GM12878 (cell line): ENCODE results near the gene PHKB. TPM values are rescaled to one million over a fixed set of nuclear protein-coding genes. Genes with fewer than 3 reads are reported as not detected.

Experiments
- ATAC-seq: fragments of 200-7000 bp; cut with Tn5 transposase; 3 replicates; pipeline ENCODE4 v1.9.1; 2020; ENCODE audit warnings: mild to moderate bottlenecking, moderate library complexity
- BruUV-seq: library from RNA; stranded (reverse); fragments of 400-500 nt; replicated peaks from 2 replicates; lab custom pipeline; 2021; lab: Mats Ljungman, UMichigan
- CTCF ChIA-PET: fragments of 300-600 bp; sonication (Branson Sonifier 250); formaldehyde crosslinking; extraction: SDS; loops from one replicate; lab custom pipeline; 2021; ENCODE audit warnings: inconsistent platforms; lab: Yijun Ruan, JAX
- POLR2A ChIA-PET: fragments of 350-600 bp; formaldehyde crosslinking; extraction: SDS; loops from one replicate; lab custom pipeline; 2021; ENCODE audit warnings: inconsistent platforms; lab: Charles Lee
- RAD21 ChIA-PET: fragments of 300-600 bp; sonication (Branson Sonifier 250); formaldehyde crosslinking; loops from one replicate; lab custom pipeline; 2023; ENCODE audit warnings: antibody characterized with exemption; ENCODE audit not compliant: unreplicated experiment; lab: Charles Lee
- SMC1A ChIA-PET: fragments of 300-600 bp; sonication (Branson Sonifier 250); formaldehyde crosslinking; loops from one replicate; lab custom pipeline; 2023; ENCODE audit not compliant: unreplicated experiment, uncharacterized antibody; lab: Charles Lee
- DNase-seq: peaks from one replicate; pipeline ENCODE4 v3.0.0-alpha.2; 2011; ENCODE audit warnings: low read depth, low spot score
- FAIRE-seq: peaks from 3 replicates; lab custom pipeline; 2011; peaks lifted over from hg19 to GRCh38; lab: Jason Lieb, UNC
- H2AFZ ChIP-seq: 2 replicates; pipeline ENCODE4 v1.6.0; 2011; ENCODE audit warnings: low read depth, low read length, control low read depth; ENCODE audit not compliant: control insufficient read depth
- H3K27ac ChIP-seq: 2 replicates; pipeline ENCODE4 v1.5.1; 2011; ENCODE audit warnings: control low read depth; ENCODE audit not compliant: control insufficient read depth, insufficient read depth
- H3K27me3 ChIP-seq, 2 experiments: replicated peaks in 1 of 2; 2 replicates each; pipeline versions ENCODE4 v1.6.0 to v1.6.1; 2011; ENCODE audit warnings: low read length in 1 of 2; ENCODE audit not compliant: control insufficient read depth in 2 of 2, insufficient read depth in 2 of 2
- H3K36me3 ChIP-seq, 2 experiments: 2 replicates each; pipeline ENCODE4 v1.5.1; 2011; ENCODE audit warnings: low read length in 1 of 2; ENCODE audit not compliant: control insufficient read depth in 2 of 2, insufficient read depth in 2 of 2
- H3K4me1 ChIP-seq: 2 replicates; pipeline ENCODE4 v1.6.1; 2011; ENCODE audit warnings: mild to moderate bottlenecking, low read length, moderate library complexity, mixed read lengths; ENCODE audit not compliant: control insufficient read depth, insufficient read depth
- H3K4me2 ChIP-seq: 2 replicates; pipeline ENCODE4 v1.6.0; 2011; ENCODE audit warnings: control low read depth; ENCODE audit not compliant: control insufficient read depth, insufficient read depth
- H3K4me3 ChIP-seq: fragments of 200-600 bp; sonication (generic); 2 replicates; pipeline ENCODE4 v1.5.1; 2016
- H3K79me2 ChIP-seq: 2 replicates; pipeline ENCODE4 v1.6.0; 2011; ENCODE audit warnings: low read length; ENCODE audit not compliant: control insufficient read depth, insufficient read depth
- H3K9ac ChIP-seq: 2 replicates; pipeline ENCODE4 v1.8.0; 2011; ENCODE audit warnings: low read length, control low read depth, mixed read lengths; ENCODE audit not compliant: control insufficient read depth, insufficient read depth
- H3K9me3 ChIP-seq: replicated peaks from 3 replicates; pipeline ENCODE4 v1.5.1; 2011; ENCODE audit warnings: mild to moderate bottlenecking, low read length; ENCODE audit not compliant: control insufficient read depth, insufficient read depth
- H4K20me1 ChIP-seq: 2 replicates; pipeline ENCODE4 v1.6.0; 2011; ENCODE audit not compliant: control insufficient read depth, insufficient read depth
- BHLHE40 ChIP-seq, 2 experiments: fragments of 450-650 bp in 1 of 2; IDR thresholded peaks; 2 replicates each; pipeline ENCODE4 v1.6.1; 2011 to 2017; ENCODE audit warnings: low read depth in 2 of 2, borderline replicate concordance in 1 of 2, improper control_type of control experiment in 1 of 2, low read length in 1 of 2, mild to moderate bottlenecking in 1 of 2
- EED ChIP-seq: sonication (generic); IDR thresholded peaks from 2 replicates; pipeline ENCODE4 v1.6.1; 2016; ENCODE audit warnings: antibody characterized with exemption, low read depth
- NBN ChIP-seq: fragments of 450-650 bp; IDR thresholded peaks from 2 replicates; pipeline ENCODE4 v1.6.1; 2016
- PML ChIP-seq: IDR thresholded peaks from 2 replicates; pipeline ENCODE4 v1.6.1; 2012; ENCODE audit warnings: low read length, inconsistent platforms
- RAD51 ChIP-seq: fragments of 450-650 bp; IDR thresholded peaks from 2 replicates; pipeline ENCODE4 v1.6.1; 2016; ENCODE audit warnings: moderate library complexity, mild to moderate bottlenecking, inconsistent platforms
- RB1 ChIP-seq: fragments of 450-650 bp; formaldehyde crosslinking; IDR thresholded peaks from 2 replicates; pipeline ENCODE4 v1.6.1; 2017; ENCODE audit warnings: mild to moderate bottlenecking, borderline replicate concordance
- SPI1 ChIP-seq: IDR thresholded peaks from 2 replicates; pipeline ENCODE4 v1.6.1; 2011; ENCODE audit warnings: low read depth, mild to moderate bottlenecking, low read length, moderate library complexity, borderline replicate concordance; ENCODE audit not compliant: insufficient read depth
- ZNF207 ChIP-seq: fragments of 450-650 bp; IDR thresholded peaks from 2 replicates; pipeline ENCODE4 v1.6.1; 2014; ENCODE audit warnings: antibody characterized with exemption, mild to moderate bottlenecking, borderline replicate concordance
- WGBS: methylation state at CpG from one replicate; pipeline ENCODE4 v1.1.6; 2016; ENCODE audit warnings: low lambda C conversion rate; ENCODE audit not compliant: insufficient replicate concordance, insufficient coverage; ENCODE audit errors: missing lambda C conversion rate; 5-methylcytosine and 5-hydroxymethylcytosine counted together
- in situ Hi-C: fragments of 300-500 bp; cut with MboI; formaldehyde crosslinking; loops from 9 replicates; pipeline ENCODE4 v1.14.3; 2018; ENCODE audit warnings: mixed read lengths
- intact Hi-C: fragments of 100-400 bp; cut with micrococcal nuclease; formaldehyde crosslinking; loops from one replicate; pipeline ENCODE4 v1.14.2; 2022; ENCODE audit not compliant: unreplicated experiment
- polyA plus RNA-seq, 11 experiments: library from polyadenylated mRNA; depleted of rRNA in 4 of 11; unstranded in 6 of 11; stranded (reverse) in 5 of 11; fragments of >200 nt; fragmentation: Nextera tagmentation in 4 of 11; fragmentation: Illumina TruSeq in 1 of 11; extraction: Ambion mirVana in 4 of 11; extraction: Trizol in 1 of 11; gene quantifications; 1 replicate in 1 of 11; 2 replicates in 10 of 11; pipeline versions ENCODE4 v1.2.1 to v1.2.3, GENCODE V29; 2011 to 2016; ENCODE audit warnings: inconsistent platforms in 2 of 11, missing spikeins in 2 of 11, low read depth in 1 of 11
- total RNA-seq, 4 experiments: library from RNA; depleted of rRNA in 3 of 4; stranded (reverse); fragments of >200 nt in 3 of 4; fragmentation: Illumina TruSeq in 1 of 4; extraction: Trizol in 1 of 4; gene quantifications; 2 replicates each; pipeline versions ENCODE4 v1.2.1 to v1.2.3, GENCODE V29; 2013 to 2021
- TF ChIP-seq, protein P1 (sequence below): fragments of 450-650 bp; IDR thresholded peaks from 2 replicates; pipeline ENCODE4 v1.6.1; 2017; ENCODE audit warnings: mild to moderate bottlenecking, moderate library complexity
- TF ChIP-seq, protein P2 (sequence below): fragments of 450-650 bp; IDR thresholded peaks from 2 replicates; pipeline ENCODE4 v1.6.1; 2017; ENCODE audit warnings: mild to moderate bottlenecking
- TF ChIP-seq, protein P3 (sequence below): fragments of 150-350 bp; IDR thresholded peaks from 2 replicates; pipeline ENCODE4 v1.6.1; 2016; ENCODE audit warnings: low read depth, low read length

PHKB gene
- total and polyA plus RNA-seq, 10 of the 15 experiments (the other 5 are each of a cell fraction or from before 2014, with no cell fraction given): 14.2 to 65.6 (median 37.0) TPM

DNA sequence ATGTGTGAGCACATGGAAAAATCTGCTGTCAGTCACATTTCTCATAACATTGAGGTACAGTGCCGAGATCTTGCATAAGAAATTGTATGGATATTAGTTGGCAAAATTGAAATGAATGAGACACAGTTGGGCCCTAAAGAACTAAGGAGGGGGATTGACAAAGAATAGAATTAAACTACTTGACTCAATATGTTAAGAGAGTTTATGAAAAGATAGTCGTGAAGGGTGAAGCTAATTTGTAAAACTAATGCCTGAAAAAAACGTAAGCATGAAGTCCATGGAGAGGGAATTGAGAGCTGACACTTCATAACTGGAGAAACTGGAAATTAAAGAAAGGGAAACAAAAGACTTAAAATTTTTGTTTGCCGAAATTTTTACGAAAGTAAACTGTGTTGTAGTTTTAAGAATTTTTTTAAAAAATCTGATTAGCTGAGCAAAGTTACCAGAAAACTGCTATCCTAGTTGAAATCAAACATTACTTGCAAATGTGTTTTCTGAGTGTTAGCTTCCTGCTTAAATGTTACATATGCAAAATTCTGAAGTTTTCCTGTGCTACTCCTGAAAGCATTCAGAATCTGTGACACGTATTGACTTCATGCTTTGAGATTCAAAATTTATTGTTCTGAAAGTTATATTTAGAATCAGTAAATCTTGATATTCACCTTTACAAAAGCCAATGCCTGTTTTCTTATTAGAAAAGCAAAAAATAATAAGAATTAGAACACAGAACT, 239.9 kb downstream of the PHKB start:
- no peak for DNase-seq
- Histone ChIP-seq H4K20me1 (no peaks in the 10 kb centered on the region), H3K36me3 (peaks cover 2 to 10% of the 10 kb centered on the region in 2 experiments), H2AFZ (no peak overlapping the region), H3K4me1 (no peaks in the 10 kb centered on the region), H3K4me2 (no peak overlapping the region), H3K79me2 (no peaks in the 10 kb centered on the region), H3K4me3 (no peak overlapping the region), H3K9me3 (no peaks in the 10 kb centered on the region), H3K9ac (no peak overlapping the region), H3K27ac (no peak overlapping the region), H3K27me3 (no peaks in the 10 kb centered on the region)
- no peak for ATAC-seq
- ChIA-PET SMC1A (interaction anchor here (1.0 to 1.6 kb wide), 3 partner anchors 9 to 245 kb away, joined by 3 to 4 read pairs (median 4); no protein-coding TSS in a partner anchor), POLR2A (interaction anchor here (0.7 kb wide), 1 partner anchor 400 kb away, joined by 3 read pairs; no protein-coding TSS in a partner anchor), RAD21 (no interaction called here), CTCF (interaction anchor here (1.0 kb wide), 1 partner anchor 9 kb away, joined by 4 read pairs; no protein-coding TSS in a partner anchor)
- FAIRE-seq: no peak
- 77% methylated on average over 6 of the region's 6 CpGs for WGBS
- in situ Hi-C loops (no loop called here), intact Hi-C loops (no loop called here)
- no TSS peak for BruUV-seq
- TF ChIP-seq PML (no peak), EED (no peak), BHLHE40 (IDR thresholded peaks at IDR 0.05; ENCODE audit: borderline replicate concordance in 1 of 2, low read depth in 2 of 2, low read length in 1 of 2) (no peak), NBN (no peak), SPI1 (no peak), RAD51 (no peak), RB1 (no peak), ZNF207 (no peak)
- TF ChIP-seq, protein P1, sequence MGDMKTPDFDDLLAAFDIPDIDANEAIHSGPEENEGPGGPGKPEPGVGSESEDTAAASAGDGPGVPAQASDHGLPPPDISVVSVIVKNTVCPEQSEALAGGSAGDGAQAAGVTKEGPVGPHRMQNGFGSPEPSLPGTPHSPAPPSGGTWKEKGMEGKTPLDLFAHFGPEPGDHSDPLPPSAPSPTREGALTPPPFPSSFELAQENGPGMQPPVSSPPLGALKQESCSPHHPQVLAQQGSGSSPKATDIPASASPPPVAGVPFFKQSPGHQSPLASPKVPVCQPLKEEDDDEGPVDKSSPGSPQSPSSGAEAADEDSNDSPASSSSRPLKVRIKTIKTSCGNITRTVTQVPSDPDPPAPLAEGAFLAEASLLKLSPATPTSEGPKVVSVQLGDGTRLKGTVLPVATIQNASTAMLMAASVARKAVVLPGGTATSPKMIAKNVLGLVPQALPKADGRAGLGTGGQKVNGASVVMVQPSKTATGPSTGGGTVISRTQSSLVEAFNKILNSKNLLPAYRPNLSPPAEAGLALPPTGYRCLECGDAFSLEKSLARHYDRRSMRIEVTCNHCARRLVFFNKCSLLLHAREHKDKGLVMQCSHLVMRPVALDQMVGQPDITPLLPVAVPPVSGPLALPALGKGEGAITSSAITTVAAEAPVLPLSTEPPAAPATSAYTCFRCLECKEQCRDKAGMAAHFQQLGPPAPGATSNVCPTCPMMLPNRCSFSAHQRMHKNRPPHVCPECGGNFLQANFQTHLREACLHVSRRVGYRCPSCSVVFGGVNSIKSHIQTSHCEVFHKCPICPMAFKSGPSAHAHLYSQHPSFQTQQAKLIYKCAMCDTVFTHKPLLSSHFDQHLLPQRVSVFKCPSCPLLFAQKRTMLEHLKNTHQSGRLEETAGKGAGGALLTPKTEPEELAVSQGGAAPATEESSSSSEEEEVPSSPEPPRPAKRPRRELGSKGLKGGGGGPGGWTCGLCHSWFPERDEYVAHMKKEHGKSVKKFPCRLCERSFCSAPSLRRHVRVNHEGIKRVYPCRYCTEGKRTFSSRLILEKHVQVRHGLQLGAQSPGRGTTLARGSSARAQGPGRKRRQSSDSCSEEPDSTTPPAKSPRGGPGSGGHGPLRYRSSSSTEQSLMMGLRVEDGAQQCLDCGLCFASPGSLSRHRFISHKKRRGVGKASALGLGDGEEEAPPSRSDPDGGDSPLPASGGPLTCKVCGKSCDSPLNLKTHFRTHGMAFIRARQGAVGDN: no peak
- TF ChIP-seq, protein P2, sequence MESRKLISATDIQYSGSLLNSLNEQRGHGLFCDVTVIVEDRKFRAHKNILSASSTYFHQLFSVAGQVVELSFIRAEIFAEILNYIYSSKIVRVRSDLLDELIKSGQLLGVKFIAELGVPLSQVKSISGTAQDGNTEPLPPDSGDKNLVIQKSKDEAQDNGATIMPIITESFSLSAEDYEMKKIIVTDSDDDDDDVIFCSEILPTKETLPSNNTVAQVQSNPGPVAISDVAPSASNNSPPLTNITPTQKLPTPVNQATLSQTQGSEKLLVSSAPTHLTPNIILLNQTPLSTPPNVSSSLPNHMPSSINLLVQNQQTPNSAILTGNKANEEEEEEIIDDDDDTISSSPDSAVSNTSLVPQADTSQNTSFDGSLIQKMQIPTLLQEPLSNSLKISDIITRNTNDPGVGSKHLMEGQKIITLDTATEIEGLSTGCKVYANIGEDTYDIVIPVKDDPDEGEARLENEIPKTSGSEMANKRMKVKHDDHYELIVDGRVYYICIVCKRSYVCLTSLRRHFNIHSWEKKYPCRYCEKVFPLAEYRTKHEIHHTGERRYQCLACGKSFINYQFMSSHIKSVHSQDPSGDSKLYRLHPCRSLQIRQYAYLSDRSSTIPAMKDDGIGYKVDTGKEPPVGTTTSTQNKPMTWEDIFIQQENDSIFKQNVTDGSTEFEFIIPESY: no peak
- TF ChIP-seq, protein P3, sequence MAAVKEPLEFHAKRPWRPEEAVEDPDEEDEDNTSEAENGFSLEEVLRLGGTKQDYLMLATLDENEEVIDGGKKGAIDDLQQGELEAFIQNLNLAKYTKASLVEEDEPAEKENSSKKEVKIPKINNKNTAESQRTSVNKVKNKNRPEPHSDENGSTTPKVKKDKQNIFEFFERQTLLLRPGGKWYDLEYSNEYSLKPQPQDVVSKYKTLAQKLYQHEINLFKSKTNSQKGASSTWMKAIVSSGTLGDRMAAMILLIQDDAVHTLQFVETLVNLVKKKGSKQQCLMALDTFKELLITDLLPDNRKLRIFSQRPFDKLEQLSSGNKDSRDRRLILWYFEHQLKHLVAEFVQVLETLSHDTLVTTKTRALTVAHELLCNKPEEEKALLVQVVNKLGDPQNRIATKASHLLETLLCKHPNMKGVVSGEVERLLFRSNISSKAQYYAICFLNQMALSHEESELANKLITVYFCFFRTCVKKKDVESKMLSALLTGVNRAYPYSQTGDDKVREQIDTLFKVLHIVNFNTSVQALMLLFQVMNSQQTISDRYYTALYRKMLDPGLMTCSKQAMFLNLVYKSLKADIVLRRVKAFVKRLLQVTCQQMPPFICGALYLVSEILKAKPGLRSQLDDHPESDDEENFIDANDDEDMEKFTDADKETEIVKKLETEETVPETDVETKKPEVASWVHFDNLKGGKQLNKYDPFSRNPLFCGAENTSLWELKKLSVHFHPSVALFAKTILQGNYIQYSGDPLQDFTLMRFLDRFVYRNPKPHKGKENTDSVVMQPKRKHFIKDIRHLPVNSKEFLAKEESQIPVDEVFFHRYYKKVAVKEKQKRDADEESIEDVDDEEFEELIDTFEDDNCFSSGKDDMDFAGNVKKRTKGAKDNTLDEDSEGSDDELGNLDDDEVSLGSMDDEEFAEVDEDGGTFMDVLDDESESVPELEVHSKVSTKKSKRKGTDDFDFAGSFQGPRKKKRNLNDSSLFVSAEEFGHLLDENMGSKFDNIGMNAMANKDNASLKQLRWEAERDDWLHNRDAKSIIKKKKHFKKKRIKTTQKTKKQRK: no peak
